ENCODE results near the gene GGT6.

- TF ChIP-seq CTCF (conservative IDR thresholded peaks at IDR 0.05) (no peak), EZH2 (IDR thresholded peaks at IDR 0.05; ENCODE audit: low read depth) (no peak)
These were observed 16.8 kb downstream of the GGT6 start for GRCh38 chr17:4543557-4544026.
